H1 (cell line): ENCODE measurements around the gene RBSN. TPM values are rescaled to one million over a fixed set of nuclear protein-coding genes. Genes with fewer than 3 reads are reported as not detected.

Experiments
- CTCF ChIA-PET: fragments of 300-600 bp; sonication (Branson Sonifier 250); formaldehyde crosslinking; loops from one replicate; lab custom pipeline; 2021; ENCODE audit not compliant: partially characterized antibody; lab: Charles Lee
- POLR2A ChIA-PET: fragments of 300-600 bp; sonication (Branson Sonifier 250); formaldehyde crosslinking; loops from one replicate; lab custom pipeline; 2021; ENCODE audit warnings: inconsistent platforms; ENCODE audit not compliant: partially characterized antibody; lab: Charles Lee
- DNase-seq, 2 experiments: peaks; one replicate each; pipeline versions ENCODE4 v3.0.0 to v3.0.0-alpha.2; 2010 to 2022; ENCODE audit warnings: low spot score in 2 of 2, low read depth in 1 of 2, mixed read lengths in 1 of 2
- FAIRE-seq: peaks from 2 replicates; lab custom pipeline; 2011; peaks lifted over from hg19 to GRCh38; lab: Jason Lieb, UNC
- H2AFZ ChIP-seq: 2 replicates; pipeline ENCODE4 v1.8.1; 2012; ENCODE audit warnings: low read length, inconsistent platforms
- H2AK5ac ChIP-seq: 2 replicates; pipeline ENCODE4 v1.6.1; 2013; ENCODE audit warnings: low read depth, low read length
- H2BK120ac ChIP-seq: replicated peaks from 2 replicates; pipeline ENCODE3; 2013; ENCODE audit warnings: low read depth, low read length, inconsistent platforms
- H2BK12ac ChIP-seq: 2 replicates; pipeline ENCODE4 v1.6.1; 2013; ENCODE audit warnings: low read depth, low read length
- H2BK15ac ChIP-seq: 2 replicates; pipeline ENCODE4 v1.6.1; 2013; ENCODE audit warnings: low read length
- H2BK20ac ChIP-seq: 2 replicates; pipeline ENCODE4 v1.6.1; 2013; ENCODE audit warnings: low read length
- H2BK5ac ChIP-seq: 2 replicates; pipeline ENCODE4 v1.6.1; 2013; ENCODE audit warnings: low read depth, low read length
- H3K14ac ChIP-seq: 2 replicates; pipeline ENCODE4 v1.6.1; 2013; ENCODE audit warnings: inconsistent platforms; ENCODE audit not compliant: insufficient read length
- H3K18ac ChIP-seq: 2 replicates; pipeline ENCODE4 v1.6.1; 2013; ENCODE audit warnings: low read length; ENCODE audit errors: extremely low read depth
- H3K23ac ChIP-seq: 2 replicates; pipeline ENCODE4 v1.6.1; 2013; ENCODE audit warnings: inconsistent platforms; ENCODE audit not compliant: insufficient read length
- H3K23me2 ChIP-seq: 2 replicates; pipeline ENCODE4 v1.6.1; 2013; ENCODE audit warnings: low read depth, low read length
- H3K27ac ChIP-seq: 2 replicates; pipeline ENCODE4 v1.6.1; 2011; ENCODE audit warnings: low read depth, low read length, inconsistent platforms
- H3K27me3 ChIP-seq, 4 experiments: replicated peaks in 1 of 4; 1 replicate in 1 of 4; 2 replicates in 3 of 4; pipeline versions ENCODE4 v1.6.1 to v1.8.1; 2011 to 2013; ENCODE audit warnings: low read length in 3 of 4, mild to moderate bottlenecking in 3 of 4, inconsistent platforms in 2 of 4, mixed read lengths in 2 of 4, moderate library complexity in 1 of 4; ENCODE audit not compliant: control insufficient read depth in 3 of 4, insufficient read depth in 3 of 4; ENCODE audit errors: extremely low read depth in 1 of 4
- H3K36me3 ChIP-seq, 4 experiments: 2 replicates each; pipeline versions ENCODE4 v1.6.1 to v1.8.1; 2011 to 2013; ENCODE audit warnings: mild to moderate bottlenecking in 4 of 4, low read length in 3 of 4, moderate library complexity in 2 of 4, control low read depth in 1 of 4, inconsistent platforms in 1 of 4; ENCODE audit not compliant: insufficient read depth in 4 of 4, control insufficient read depth in 2 of 4
- H3K4ac ChIP-seq: replicated peaks from 2 replicates; pipeline ENCODE3; 2013; ENCODE audit warnings: low read length, low read depth, mixed read lengths, inconsistent platforms; ENCODE audit not compliant: insufficient read length
- H3K4me1 ChIP-seq, 4 experiments: replicated peaks in 1 of 4; 1 replicate in 1 of 4; 2 replicates in 3 of 4; pipeline versions ENCODE4 v1.6.1 to v1.8.1; 2011 to 2013; ENCODE audit warnings: low read length in 3 of 4, inconsistent platforms in 2 of 4, mixed read lengths in 1 of 4; ENCODE audit not compliant: insufficient read depth in 4 of 4, control insufficient read depth in 3 of 4
- H3K4me2 ChIP-seq, 2 experiments: 2 replicates each; pipeline versions ENCODE4 v1.6.1 to v1.8.1; 2011 to 2013; ENCODE audit warnings: low read depth in 2 of 2, low read length in 2 of 2, control low read depth in 1 of 2, inconsistent platforms in 1 of 2, mild to moderate bottlenecking in 1 of 2; ENCODE audit not compliant: insufficient read depth in 1 of 2
- H3K4me3 ChIP-seq, 4 experiments: fragments of 200-600, 300-600 bp in 1 of 4; sonication (generic), shearing (Covaris generic), sonication (Bioruptor Twin) in 1 of 4; 2 replicates each; pipeline versions ENCODE4 v1.5.1 to v1.8.1; 2011 to 2016; ENCODE audit warnings: low read length in 4 of 4, low read depth in 3 of 4, control low read depth in 2 of 4, inconsistent platforms in 2 of 4, mild to moderate bottlenecking in 2 of 4, mixed read lengths in 1 of 4, moderate library complexity in 1 of 4; ENCODE audit not compliant: insufficient read depth in 2 of 4; ENCODE audit errors: extremely low read depth in 1 of 4
- H3K56ac ChIP-seq: replicated peaks from 2 replicates; pipeline ENCODE3; 2013; ENCODE audit warnings: low read depth, mild to moderate bottlenecking, mixed read lengths, low read length, inconsistent platforms; ENCODE audit not compliant: insufficient read length
- H3K79me1 ChIP-seq: 2 replicates; pipeline ENCODE4 v1.6.1; 2013; ENCODE audit warnings: low read depth, low read length, control low read depth
- H3K79me2 ChIP-seq, 2 experiments: 2 replicates each; pipeline versions ENCODE4 v1.6.1 to v1.8.1; 2012 to 2013; ENCODE audit warnings: low read length in 2 of 2, mild to moderate bottlenecking in 2 of 2, inconsistent platforms in 1 of 2; ENCODE audit not compliant: insufficient read depth in 2 of 2, control insufficient read depth in 1 of 2
- H3K9ac ChIP-seq, 4 experiments: replicated peaks in 1 of 4; 1 replicate in 1 of 4; 2 replicates in 3 of 4; pipeline versions ENCODE4 v1.6.1 to v1.8.1; 2011 to 2013; ENCODE audit warnings: low read depth in 3 of 4, low read length in 3 of 4, control low read depth in 2 of 4, mild to moderate bottlenecking in 2 of 4, moderate library complexity in 2 of 4, inconsistent platforms in 1 of 4; ENCODE audit errors: extremely low read depth in 1 of 4
- H3K9me3 ChIP-seq, 2 experiments: 2 replicates each; pipeline versions ENCODE4 v1.6.1 to v1.8.1; 2012 to 2013; ENCODE audit warnings: mild to moderate bottlenecking in 2 of 2, moderate library complexity in 2 of 2, control low read depth in 1 of 2, inconsistent platforms in 1 of 2, low read depth in 1 of 2, low read length in 1 of 2, mixed read lengths in 1 of 2; ENCODE audit not compliant: insufficient read depth in 2 of 2
- H4K20me1 ChIP-seq, 2 experiments: replicated peaks in 1 of 2; 2 replicates each; pipeline versions ENCODE3 to v1.8.1; 2011 to 2013; ENCODE audit warnings: inconsistent platforms in 2 of 2, low read length in 2 of 2, mild to moderate bottlenecking in 1 of 2; ENCODE audit not compliant: insufficient read depth in 2 of 2, control insufficient read depth in 1 of 2
- H4K5ac ChIP-seq: 2 replicates; pipeline ENCODE4 v1.6.1; 2013; ENCODE audit warnings: low read length, low read depth, mixed read lengths, inconsistent platforms; ENCODE audit not compliant: insufficient read length
- H4K8ac ChIP-seq: 2 replicates; pipeline ENCODE4 v1.8.0; 2013; ENCODE audit warnings: mild to moderate bottlenecking, moderate library complexity, low read length, inconsistent platforms; ENCODE audit not compliant: insufficient read depth; ENCODE audit errors: extremely low read depth
- H4K91ac ChIP-seq: replicated peaks from 2 replicates; pipeline ENCODE3; 2013; ENCODE audit warnings: low read length, mixed read lengths, inconsistent platforms; ENCODE audit not compliant: insufficient read length
- ASH2L ChIP-seq: fragments of 200-600, 300-600 bp; sonication (generic); IDR thresholded peaks from one replicate; pipeline ENCODE4 v1.7.1; 2017; ENCODE audit warnings: low read length
- CBX8 ChIP-seq: fragments of 300-800, 300-1000 bp; sonication (generic); IDR thresholded peaks from 2 replicates; pipeline ENCODE4 v1.7.1; 2016; ENCODE audit warnings: low read depth, low read length, borderline replicate concordance
- CHD1 ChIP-seq: IDR thresholded peaks from 2 replicates; pipeline ENCODE4 v1.6.1; 2012; ENCODE audit warnings: low read depth, low read length, improper control_type of control experiment
- EGR1 ChIP-seq: IDR thresholded peaks from 2 replicates; pipeline ENCODE4 v1.6.1; 2011; ENCODE audit warnings: low read depth, low read length, borderline replicate concordance
- FOSL1 ChIP-seq: IDR thresholded peaks from 2 replicates; pipeline ENCODE4 v1.6.1; 2011; ENCODE audit warnings: mild to moderate bottlenecking, low read depth, low read length, moderate library complexity; ENCODE audit not compliant: insufficient read depth
- HDAC6 ChIP-seq: IDR thresholded peaks from one replicate; pipeline ENCODE4 v1.7.1; 2012; ENCODE audit warnings: low read depth, mild to moderate bottlenecking, inconsistent platforms, low read length, moderate library complexity
- PHF8 ChIP-seq: fragments of 200-600 bp; sonication (generic); conservative IDR thresholded peaks from 2 replicates; pipeline ENCODE4 v1.7.1; 2012; ENCODE audit warnings: low read depth, mild to moderate bottlenecking, inconsistent platforms, low read length, moderate library complexity
- RAD21 ChIP-seq, 2 experiments: IDR thresholded peaks in 1 of 2; conservative IDR thresholded peaks in 1 of 2; 2 replicates each; pipeline ENCODE4 v1.6.1; 2011; ENCODE audit warnings: low read depth in 2 of 2, low read length in 2 of 2, improper control_type of control experiment in 1 of 2, inconsistent platforms in 1 of 2, mild to moderate bottlenecking in 1 of 2, moderate library complexity in 1 of 2
- RBBP5 ChIP-seq: IDR thresholded peaks from 2 replicates; pipeline ENCODE4 v1.7.1; 2012; ENCODE audit warnings: low read depth, mild to moderate bottlenecking, inconsistent platforms, low read length, moderate library complexity, borderline replicate concordance
- SIX5 ChIP-seq: IDR thresholded peaks from 2 replicates; pipeline ENCODE4 v1.6.1; 2011; ENCODE audit warnings: mild to moderate bottlenecking, low read depth, low read length
- SUZ12 ChIP-seq: fragments of 200-600 bp; sonication (generic); IDR thresholded peaks from 2 replicates; pipeline ENCODE4 v1.6.1; 2012; ENCODE audit warnings: mild to moderate bottlenecking, inconsistent platforms, low read length, moderate library complexity, mixed read lengths
- TAF1 ChIP-seq: IDR thresholded peaks from 2 replicates; pipeline ENCODE4 v1.6.1; 2011; ENCODE audit warnings: mild to moderate bottlenecking, low read depth, low read length
- USF2 ChIP-seq: IDR thresholded peaks from 2 replicates; pipeline ENCODE4 v1.6.1; 2011; ENCODE audit warnings: low read length, improper control_type of control experiment
- WGBS, 2 experiments: shearing (Covaris generic) in 1 of 2; methylation state at CpG; one replicate each; pipeline versions ENCODE4 v1.1.6 to v1.1.7; 2013 to 2015; ENCODE audit warnings: low lambda C conversion rate in 2 of 2, mixed read lengths in 2 of 2, inconsistent platforms in 1 of 2, low coverage in 1 of 2, missing lambda C conversion rate in 1 of 2; ENCODE audit not compliant: insufficient replicate concordance in 2 of 2, insufficient coverage in 1 of 2, insufficient read length in 1 of 2; ENCODE audit errors: extremely low coverage in 1 of 2, missing lambda C conversion rate in 1 of 2; 5-methylcytosine and 5-hydroxymethylcytosine counted together
- polyA plus RNA-seq, 7 experiments: library from polyadenylated mRNA; depleted of rRNA in 3 of 7; stranded (reverse) in 5 of 7; unstranded in 2 of 7; fragments of >200 nt in 5 of 7; fragments of 200-250 nt in 2 of 7; gene quantifications; 1 replicate in 5 of 7; 2 replicates in 1 of 7; 4 replicates in 1 of 7; pipeline versions ENCODE4 v1.2.1 to v1.2.3, GENCODE V29; 2011 to 2013; ENCODE audit warnings: missing spikeins in 2 of 7, mixed read lengths in 2 of 7
- total RNA-seq: library from RNA; stranded (reverse); fragmentation: NEBNext Ultra II Directional; extraction: Animal tissue kit (Norgen Biotek cat#: 25700); gene quantifications from 2 replicates; pipeline ENCODE4 v1.2.1, GENCODE V29; 2021

Gene RBSN
- total and polyA plus RNA-seq, 2 of the 8 experiments (the other 6 are each of a cell fraction or from before 2014, with no cell fraction given): 5.9 to 20.0 TPM

DNA sequence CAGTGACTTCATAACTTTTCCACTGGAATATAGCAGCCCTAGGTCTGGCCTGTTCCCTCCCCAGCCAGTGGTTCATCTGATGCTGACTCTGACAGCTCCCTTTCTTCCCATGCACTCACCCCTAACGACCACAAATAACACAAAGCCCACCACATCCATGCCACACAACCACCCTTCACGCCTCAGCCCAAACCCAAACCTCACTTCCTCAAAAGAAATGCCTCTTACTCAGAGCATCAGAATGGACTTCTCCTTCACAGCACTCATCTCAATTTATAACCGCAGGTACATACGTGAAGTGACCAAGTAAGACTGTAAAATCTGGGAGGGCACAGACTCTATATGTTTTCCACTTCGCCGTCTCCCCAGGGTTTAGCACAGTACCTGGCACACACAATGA lies 1.1 kb downstream of the RBSN start:
- Histone ChIP-seq H4K5ac (no peak overlapping the region), H3K27ac (no peak overlapping the region), H2BK120ac (no peak overlapping the region), H3K9me3 (no peaks in the 10 kb centered on the region), H3K14ac (no peak overlapping the region), H3K4ac (no peak overlapping the region), H3K18ac (no peak overlapping the region), H3K4me2 (peak overlapping the region; percentile 100), H4K20me1 (peaks cover 0 to 3% of the 10 kb centered on the region in 2 experiments), H3K79me2 (peaks cover 0 to 13% of the 10 kb centered on the region in 2 experiments), H3K79me1 (peaks cover 6% of the 10 kb centered on the region), H2BK20ac (no peak overlapping the region), H3K23ac (no peak overlapping the region), H3K4me1 (peaks cover 0 to 9% (median 4%) of the 10 kb centered on the region in 4 experiments; a peak in 4 of 7 replicates), H2AFZ (no peak overlapping the region; the same call in 1 of the 2 replicates), H2AK5ac (no peak overlapping the region), H3K9ac (no peak overlapping the region), H3K23me2 (peaks cover 9% of the 10 kb centered on the region), H2BK5ac (no peak overlapping the region), H3K56ac (no peak overlapping the region), H3K4me3 (peak overlapping the region; percentile 93 to 100 (median 97)), H3K27me3 (no peaks in the 10 kb centered on the region), H4K8ac (no peak overlapping the region), H3K36me3 (peaks cover 2 to 16% (median 6%) of the 10 kb centered on the region in 4 experiments; a peak in 4 of 8 replicates), H4K91ac (no peak overlapping the region), H2BK12ac (no peak overlapping the region), H2BK15ac (no peak overlapping the region)
- ChIA-PET POLR2A (no interaction called here), CTCF (interaction anchor here (0.6 to 1.6 kb wide), 6 partner anchors 11 to 177 kb away, joined by 3 to 4 read pairs (median 3); no protein-coding TSS in a partner anchor)
- DNase-seq: no peak
- no peak for FAIRE-seq
- 65% methylated on average over 6 of the region's 6 CpGs; no CpG with 5 or more reads in 1 of the 2 experiments for WGBS, 2 experiments
- TF ChIP-seq SUZ12 (no peak), CHD1 (no peak), EGR1 (no peak), TAF1 (no peak), SIX5 (no peak), USF2 (no peak), RAD21 (IDR thresholded peaks at IDR 0.05 in 1 of 2, conservative IDR thresholded peaks at IDR 0.05 in 1 of 2; ENCODE audit: low read depth in 2 of 2, low read length in 2 of 2) (no peak), HDAC6 (no peak), RBBP5 (no peak), CBX8 (no peak), FOSL1 (no peak), PHF8 (no peak), ASH2L (no peak)
